GM13977 (cell line): Measurements from ENCODE around the gene CORO2B.

Experiments used
- DNase-seq: peaks from one replicate; pipeline ENCODE4 v3.0.0; 2012; ENCODE audit warnings: low spot score
- CTCF ChIP-seq: IDR thresholded peaks from 2 replicates; pipeline ENCODE4 v1.5.1; 2012; ENCODE audit warnings: mild to moderate bottlenecking, control low read depth; ENCODE audit not compliant: insufficient read depth; ENCODE audit errors: extremely low read depth, missing control alignments
- in situ Hi-C: fragments of 300-500 bp; cut with MboI; formaldehyde crosslinking; loops from one replicate; pipeline ENCODE4 v1.12.0; 2022; ENCODE audit warnings: low sequenced_read_pairs, low pct_unique_long_range_greater_than_20kb, mixed read lengths, inconsistent platforms; ENCODE audit not compliant: unreplicated experiment

Gene CORO2B

GRCh38 chr15:68557469-68558317 is 21.1 kb upstream of the CORO2B start:
- no peak for DNase-seq
- TF ChIP-seq CTCF: no peak
- in situ Hi-C loops: loop anchor here (25.0 kb wide), 2 partner anchors 105 to 330 kb away; no protein-coding TSS in a partner anchor

DNA sequence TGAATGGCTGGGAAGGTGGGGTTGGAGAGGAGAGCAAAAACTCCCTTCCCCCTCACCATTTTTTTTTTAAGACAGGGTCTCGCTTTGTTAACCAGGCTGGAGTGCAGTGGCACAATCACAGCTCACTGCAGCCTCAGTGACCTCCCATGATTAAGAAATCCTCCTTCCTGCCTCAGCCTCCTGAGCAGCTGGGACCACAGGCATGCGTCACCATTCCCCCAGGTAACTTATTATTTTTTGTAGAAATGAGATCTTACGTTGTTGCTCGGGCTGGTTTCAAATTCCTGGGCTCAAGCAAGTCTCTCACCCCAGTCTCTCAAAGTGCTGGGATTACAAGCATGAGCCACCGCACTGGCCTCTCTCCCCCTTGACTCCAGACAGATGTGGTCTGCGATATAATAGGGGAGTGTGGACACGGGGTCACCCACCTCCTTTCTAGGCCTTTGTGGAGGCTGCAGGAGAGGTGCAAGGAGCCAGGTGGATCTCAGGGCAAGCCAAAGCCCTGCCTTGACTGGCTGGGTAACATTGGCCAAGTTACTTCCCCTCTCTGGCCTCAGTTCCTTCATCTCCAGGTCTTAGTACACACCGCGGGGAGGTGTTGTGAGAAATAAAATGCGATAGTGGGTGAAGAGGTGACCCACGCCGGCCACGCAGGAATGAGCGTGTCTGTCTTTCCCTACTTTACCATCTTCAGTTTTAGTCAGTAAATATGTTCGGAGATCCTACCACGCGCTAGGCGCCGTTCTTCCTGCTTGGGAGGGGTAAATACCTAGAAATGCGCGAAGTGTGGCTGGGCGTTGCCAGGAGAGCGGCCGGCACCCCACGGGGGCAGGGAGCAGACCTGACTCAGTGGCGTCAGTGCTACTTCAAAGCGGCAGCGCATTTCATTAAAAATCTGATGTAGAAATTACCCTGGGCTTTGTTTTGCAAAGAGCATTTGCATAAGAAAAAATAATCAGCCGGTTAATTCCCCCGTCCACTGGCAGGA is 20.2 kb upstream of the CORO2B start:
- TF ChIP-seq CTCF: no peak
- DNase-seq: no peak
- in situ Hi-C loops: loop anchor here (25.0 kb wide), 2 partner anchors 104 to 329 kb away; no protein-coding TSS in a partner anchor

DNA sequence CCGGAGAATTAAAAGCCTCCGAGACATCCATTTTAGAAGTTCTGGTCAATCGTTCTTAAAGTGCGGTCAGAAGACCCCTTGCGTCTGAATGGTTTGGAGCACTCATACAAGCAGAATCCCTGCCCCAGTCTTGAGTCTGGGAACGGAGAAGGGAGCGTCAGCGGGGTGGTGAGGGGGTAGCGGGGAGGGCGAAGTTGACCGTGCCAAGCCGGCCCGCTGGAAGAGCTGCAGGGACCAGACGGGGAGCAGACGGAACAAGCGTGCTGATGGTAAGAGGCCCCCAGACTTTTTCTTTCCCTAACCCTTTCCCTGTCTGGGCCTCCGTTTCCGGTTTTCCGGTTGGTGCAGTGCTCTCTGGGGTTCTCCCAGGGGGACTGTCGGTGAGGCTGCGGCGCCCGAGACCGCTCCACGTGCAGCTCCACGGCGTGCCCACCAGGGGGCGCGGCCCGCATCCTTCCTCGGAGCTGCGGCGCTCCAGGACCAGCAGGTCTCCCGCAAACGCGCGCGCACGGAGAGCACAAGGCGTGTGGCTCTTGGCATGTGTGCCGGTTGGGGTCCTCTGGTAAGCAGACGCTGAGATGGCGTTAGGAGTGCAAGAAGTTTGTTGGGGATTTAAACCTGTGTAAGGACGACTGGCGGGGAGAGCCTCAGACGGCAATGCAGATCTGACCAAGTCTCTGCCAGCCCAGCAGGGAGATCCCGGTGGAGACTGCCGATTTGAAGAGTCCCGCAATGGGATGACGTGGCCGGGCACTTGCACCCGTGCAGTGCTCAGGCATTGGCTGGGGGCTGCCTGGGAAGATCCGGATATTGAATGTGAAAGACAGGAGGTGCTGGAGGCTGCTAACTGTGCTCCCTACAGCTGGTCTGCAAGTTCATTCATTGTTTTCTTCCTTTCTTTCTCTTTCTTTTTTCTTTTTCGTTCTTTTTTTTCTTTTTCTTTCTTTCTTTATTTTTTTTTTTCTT is 19.2 kb upstream of the CORO2B start:
- in situ Hi-C loops: loop anchor here (25.0 kb wide), 2 partner anchors 103 to 328 kb away; no protein-coding TSS in a partner anchor
- peak; percentile 84 for DNase-seq
- peak; percentile 96 for TF ChIP-seq CTCF

DNA sequence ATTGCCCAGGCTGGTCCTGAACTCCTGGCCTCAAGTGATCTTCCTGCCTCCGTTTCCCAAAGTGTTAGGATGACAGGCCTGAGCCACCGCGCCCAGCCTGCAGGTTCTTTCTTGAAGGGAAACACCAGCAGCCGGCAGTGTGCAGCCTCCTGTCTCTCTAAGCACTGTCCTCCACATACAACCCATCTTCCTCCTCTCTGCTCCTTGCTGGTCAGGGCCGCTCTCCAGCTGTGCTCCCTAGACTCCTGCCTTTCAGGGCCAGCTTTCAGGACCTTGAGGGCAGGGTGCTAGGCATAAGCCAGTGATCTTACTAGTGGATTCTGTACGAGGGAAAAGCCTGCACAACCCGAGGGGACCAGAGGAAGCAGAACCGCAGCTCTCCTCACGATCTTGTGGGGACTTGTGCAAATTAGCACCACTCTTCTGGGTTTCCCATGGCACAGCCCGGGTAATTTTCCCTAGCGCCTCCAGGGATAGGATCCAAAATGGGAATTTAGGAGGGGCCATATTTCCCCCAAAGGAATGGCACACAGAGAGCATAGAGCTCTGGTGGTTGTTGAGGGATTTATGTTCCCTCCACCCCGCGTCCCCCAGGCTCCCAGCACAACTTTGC is 18.2 kb upstream of the CORO2B start:
- TF ChIP-seq CTCF: no peak
- in situ Hi-C loops: loop anchor here (25.0 kb wide), 2 partner anchors 102 to 327 kb away; no protein-coding TSS in a partner anchor
- no peak for DNase-seq

GRCh38 chr15:68561171-68561900 is 17.5 kb upstream of the CORO2B start:
- in situ Hi-C loops: loop anchor here (25.0 kb wide), 2 partner anchors 101 to 326 kb away; no protein-coding TSS in a partner anchor
- no peak for DNase-seq
- TF ChIP-seq CTCF: no peak
